HepG2 (cell line): ENCODE measurements around the gene ARHGEF40. TPM values are rescaled to one million over a fixed set of nuclear protein-coding genes. Genes with fewer than 3 reads are reported as not detected.

Source experiments
- AGO1 ChIP-seq: fragments of 200-400 bp; formaldehyde crosslinking; IDR thresholded peaks from 2 replicates; pipeline ENCODE4 v1.6.1; 2017; ENCODE audit warnings: mild to moderate bottlenecking, low read depth, low read length, moderate library complexity; ENCODE audit not compliant: poor library complexity, severe bottlenecking
- ATRX ChIP-seq: sonication (generic); formaldehyde crosslinking; IDR thresholded peaks from 2 replicates; pipeline ENCODE4 v1.4.0; 2020; ENCODE audit warnings: missing genetic modification reagents, borderline replicate concordance
- CC2D1A ChIP-seq: sonication (generic); formaldehyde crosslinking; IDR thresholded peaks from 2 replicates; pipeline ENCODE4 v1.8.1; 2023; ENCODE audit warnings: mild to moderate bottlenecking, missing genetic modification reagents
- CHD4 ChIP-seq: fragments of 200-600 bp; sonication (generic); IDR thresholded peaks from 2 replicates; pipeline ENCODE4 v1.7.0; 2017; ENCODE audit warnings: mild to moderate bottlenecking, low read length, borderline replicate concordance
- FOXJ3 ChIP-seq: sonication (generic); formaldehyde crosslinking; IDR thresholded peaks from 2 replicates; pipeline ENCODE4 v1.4.0; 2020; ENCODE audit warnings: missing genetic modification reagents, mild to moderate bottlenecking, borderline replicate concordance
- HNRNPLL ChIP-seq: fragments of 200-400 bp; formaldehyde crosslinking; IDR thresholded peaks from 2 replicates; pipeline ENCODE4 v1.6.1; 2017; ENCODE audit warnings: mild to moderate bottlenecking, low read depth, low read length; ENCODE audit not compliant: poor library complexity, severe bottlenecking
- KDM2A ChIP-seq: sonication (generic); formaldehyde crosslinking; IDR thresholded peaks from 2 replicates; pipeline ENCODE4 v1.4.0; 2020; ENCODE audit warnings: low read depth, missing genetic modification reagents, borderline replicate concordance
- KDM5B ChIP-seq: sonication (generic); formaldehyde crosslinking; IDR thresholded peaks from 2 replicates; pipeline ENCODE4 v1.4.0; 2020; ENCODE audit warnings: missing genetic modification reagents, mild to moderate bottlenecking, borderline replicate concordance
- MXI1 ChIP-seq: IDR thresholded peaks from 3 replicates; pipeline ENCODE4 v1.6.1; 2012; ENCODE audit warnings: low read depth, low read length, inconsistent platforms, borderline replicate concordance
- NFRKB ChIP-seq: fragments of 450-650 bp; IDR thresholded peaks from 2 replicates; pipeline ENCODE4 v1.6.1; 2017
- NR1H2 ChIP-seq: sonication (generic); formaldehyde crosslinking; IDR thresholded peaks from 2 replicates; pipeline ENCODE4 v1.8.1; 2022; ENCODE audit warnings: low read depth, missing genetic modification reagents, borderline replicate concordance
- NR3C1 ChIP-seq: sonication (generic); formaldehyde crosslinking; IDR thresholded peaks from 2 replicates; pipeline ENCODE4 v1.4.0; 2020; ENCODE audit warnings: missing genetic modification reagents
- NRL ChIP-seq: sonication (generic); formaldehyde crosslinking; IDR thresholded peaks from 2 replicates; pipeline ENCODE4 v1.5.0; 2020; ENCODE audit warnings: missing genetic modification reagents, mild to moderate bottlenecking, moderate library complexity, borderline replicate concordance
- PCBP2 ChIP-seq: fragments of 200-400 bp; formaldehyde crosslinking; optimal IDR thresholded peaks from 2 replicates; pipeline ENCODE3; 2018; ENCODE audit warnings: low read length, low read depth; ENCODE audit not compliant: poor library complexity, severe bottlenecking
- POLR2G ChIP-seq: fragments of 200-400 bp; formaldehyde crosslinking; IDR thresholded peaks from 2 replicates; pipeline ENCODE4 v1.6.1; 2018; ENCODE audit warnings: mild to moderate bottlenecking, low read depth, low read length, moderate library complexity
- RBAK ChIP-seq: sonication (generic); formaldehyde crosslinking; IDR thresholded peaks from 2 replicates; pipeline ENCODE4 v1.5.1; 2020; ENCODE audit warnings: mild to moderate bottlenecking, missing genetic modification reagents
- SKI ChIP-seq: fragments of 450-650 bp; IDR thresholded peaks from one replicate; pipeline ENCODE4 v1.6.1; 2018; ENCODE audit warnings: mild to moderate bottlenecking; ENCODE audit not compliant: partially characterized antibody
- SYNCRIP ChIP-seq: fragments of 200-400 bp; formaldehyde crosslinking; IDR thresholded peaks from 2 replicates; pipeline ENCODE4 v1.6.1; 2018; ENCODE audit warnings: mild to moderate bottlenecking, low read depth, low read length; ENCODE audit not compliant: insufficient read depth
- ZNF34 ChIP-seq: sonication (generic); formaldehyde crosslinking; IDR thresholded peaks from 2 replicates; pipeline ENCODE4 v1.4.0; 2020; ENCODE audit warnings: mild to moderate bottlenecking, missing genetic modification reagents, borderline replicate concordance
- ZNF446 ChIP-seq: sonication (generic); formaldehyde crosslinking; IDR thresholded peaks from 2 replicates; pipeline ENCODE4 v1.5.0; 2020; ENCODE audit warnings: mild to moderate bottlenecking, missing genetic modification reagents
- ZNF460 ChIP-seq: sonication (generic); formaldehyde crosslinking; IDR thresholded peaks from 2 replicates; pipeline ENCODE4 v1.5.1; 2020; ENCODE audit warnings: missing genetic modification reagents, mild to moderate bottlenecking, borderline replicate concordance
- ZNF549 ChIP-seq: sonication (generic); formaldehyde crosslinking; IDR thresholded peaks from 2 replicates; pipeline ENCODE4 v1.5.0; 2020; ENCODE audit warnings: missing genetic modification reagents
- ZNF773 ChIP-seq: sonication (generic); formaldehyde crosslinking; IDR thresholded peaks from 2 replicates; pipeline ENCODE4 v1.4.0; 2020; ENCODE audit warnings: missing genetic modification reagents, borderline replicate concordance
- polyA plus RNA-seq, 8 experiments: library from polyadenylated mRNA; depleted of rRNA in 3 of 8; stranded (reverse) in 7 of 8; unstranded in 1 of 8; fragments of >200 nt; fragmentation: Illumina TruSeq in 4 of 8; extraction: Trizol in 4 of 8; gene quantifications; 2 replicates each; pipeline versions ENCODE4 v1.2.1 to v1.2.3, GENCODE V29; 2011 to 2016; ENCODE audit warnings: low read depth in 4 of 8, missing spikeins in 1 of 8, mixed read lengths in 1 of 8; ENCODE audit not compliant: insufficient read depth in 1 of 8
- total RNA-seq, 5 experiments: library from RNA; depleted of rRNA; stranded (reverse); fragments of >200 nt; fragmentation: Illumina TruSeq; extraction: Trizol; gene quantifications; 2 replicates each; pipeline ENCODE4 v1.2.3, GENCODE V29; 2016; ENCODE audit warnings: low read depth in 1 of 5
- TF ChIP-seq, protein P1 (sequence below): sonication (generic); formaldehyde crosslinking; IDR thresholded peaks from 2 replicates; pipeline ENCODE4 v1.4.0; 2020; ENCODE audit warnings: mild to moderate bottlenecking, missing genetic modification reagents
- TF ChIP-seq, protein P2 (sequence below): sonication (generic); formaldehyde crosslinking; IDR thresholded peaks from 2 replicates; pipeline ENCODE4 v1.4.0; 2020; ENCODE audit warnings: missing genetic modification reagents, borderline replicate concordance
- TF ChIP-seq, protein P3 (sequence below): sonication (generic); formaldehyde crosslinking; IDR thresholded peaks from 2 replicates; pipeline ENCODE4 v1.9.0; 2021; ENCODE audit warnings: missing genetic modification reagents, mild to moderate bottlenecking, borderline replicate concordance

ARHGEF40 gene
- total and polyA plus RNA-seq, 2 of the 13 experiments (the other 11 are each of a cell fraction or from before 2014, with no cell fraction given), result 28.1 to 78.1 TPM

DNA sequence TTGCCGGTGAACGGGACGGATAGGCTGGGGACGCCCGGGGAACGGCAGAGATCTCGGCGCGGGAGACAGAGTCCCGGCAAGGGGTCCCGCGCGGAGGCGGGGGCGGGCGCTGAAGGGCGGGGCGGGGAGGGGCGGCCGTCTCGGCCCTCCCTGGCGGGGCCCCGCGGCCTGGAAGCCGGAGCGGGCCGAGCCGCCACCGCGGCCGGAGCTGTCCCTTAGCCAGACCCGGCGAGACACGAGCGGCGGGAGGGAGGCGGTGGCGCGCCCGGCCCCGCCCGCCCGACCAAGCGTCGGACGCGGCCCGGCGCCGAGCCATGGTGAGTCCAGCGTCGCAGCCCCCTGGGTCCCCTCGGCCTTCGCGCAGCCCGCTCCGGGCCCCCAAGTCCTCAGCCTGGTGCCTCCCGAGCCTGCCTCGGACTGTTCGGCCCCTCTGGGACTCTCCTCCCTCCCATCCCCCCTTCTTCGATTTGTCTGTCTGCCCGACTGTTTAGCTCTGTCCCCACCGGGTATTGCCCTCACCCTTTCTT is at the start of gene ARHGEF40 (continued):
- TF ChIP-seq, protein P1, sequence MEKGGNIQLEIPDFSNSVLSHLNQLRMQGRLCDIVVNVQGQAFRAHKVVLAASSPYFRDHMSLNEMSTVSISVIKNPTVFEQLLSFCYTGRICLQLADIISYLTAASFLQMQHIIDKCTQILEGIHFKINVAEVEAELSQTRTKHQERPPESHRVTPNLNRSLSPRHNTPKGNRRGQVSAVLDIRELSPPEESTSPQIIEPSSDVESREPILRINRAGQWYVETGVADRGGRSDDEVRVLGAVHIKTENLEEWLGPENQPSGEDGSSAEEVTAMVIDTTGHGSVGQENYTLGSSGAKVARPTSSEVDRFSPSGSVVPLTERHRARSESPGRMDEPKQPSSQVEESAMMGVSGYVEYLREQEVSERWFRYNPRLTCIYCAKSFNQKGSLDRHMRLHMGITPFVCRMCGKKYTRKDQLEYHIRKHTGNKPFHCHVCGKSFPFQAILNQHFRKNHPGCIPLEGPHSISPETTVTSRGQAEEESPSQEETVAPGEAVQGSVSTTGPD (CRISPR knock-in tag), result no peak
- no peak for TF ChIP-seq FOXJ3 (CRISPR knock-in tag)
- TF ChIP-seq ZNF460 (CRISPR knock-in tag), result no peak
- 0 out of 2 replicates have a peak, but pooled peaks have one; percentile 15 for TF ChIP-seq CC2D1A (CRISPR knock-in tag)
- TF ChIP-seq POLR2G, result 0 out of 2 replicates have a peak, but pooled peaks have one; percentile 0
- no peak for TF ChIP-seq NFRKB
- TF ChIP-seq NRL (CRISPR knock-in tag), result no peak
- TF ChIP-seq AGO1, result no peak
- peak; percentile 31; the same call in 1 of the 2 replicates for TF ChIP-seq KDM2A (CRISPR knock-in tag)
- TF ChIP-seq RBAK (CRISPR knock-in tag), result no peak
- no peak for TF ChIP-seq ZNF34
- TF ChIP-seq ZNF549 (CRISPR knock-in tag), result no peak
- TF ChIP-seq MXI1, result no peak
- TF ChIP-seq PCBP2, result no peak
- TF ChIP-seq SKI, result peak; percentile 39
- TF ChIP-seq, protein P2, sequence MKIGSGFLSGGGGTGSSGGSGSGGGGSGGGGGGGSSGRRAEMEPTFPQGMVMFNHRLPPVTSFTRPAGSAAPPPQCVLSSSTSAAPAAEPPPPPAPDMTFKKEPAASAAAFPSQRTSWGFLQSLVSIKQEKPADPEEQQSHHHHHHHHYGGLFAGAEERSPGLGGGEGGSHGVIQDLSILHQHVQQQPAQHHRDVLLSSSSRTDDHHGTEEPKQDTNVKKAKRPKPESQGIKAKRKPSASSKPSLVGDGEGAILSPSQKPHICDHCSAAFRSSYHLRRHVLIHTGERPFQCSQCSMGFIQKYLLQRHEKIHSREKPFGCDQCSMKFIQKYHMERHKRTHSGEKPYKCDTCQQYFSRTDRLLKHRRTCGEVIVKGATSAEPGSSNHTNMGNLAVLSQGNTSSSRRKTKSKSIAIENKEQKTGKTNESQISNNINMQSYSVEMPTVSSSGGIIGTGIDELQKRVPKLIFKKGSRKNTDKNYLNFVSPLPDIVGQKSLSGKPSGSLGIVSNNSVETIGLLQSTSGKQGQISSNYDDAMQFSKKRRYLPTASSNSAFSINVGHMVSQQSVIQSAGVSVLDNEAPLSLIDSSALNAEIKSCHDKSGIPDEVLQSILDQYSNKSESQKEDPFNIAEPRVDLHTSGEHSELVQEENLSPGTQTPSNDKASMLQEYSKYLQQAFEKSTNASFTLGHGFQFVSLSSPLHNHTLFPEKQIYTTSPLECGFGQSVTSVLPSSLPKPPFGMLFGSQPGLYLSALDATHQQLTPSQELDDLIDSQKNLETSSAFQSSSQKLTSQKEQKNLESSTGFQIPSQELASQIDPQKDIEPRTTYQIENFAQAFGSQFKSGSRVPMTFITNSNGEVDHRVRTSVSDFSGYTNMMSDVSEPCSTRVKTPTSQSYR, result no peak
- no peak for TF ChIP-seq ZNF773 (CRISPR knock-in tag)
- TF ChIP-seq ATRX (CRISPR knock-in tag), result no peak
- no peak for TF ChIP-seq CHD4
- TF ChIP-seq, protein P3, sequence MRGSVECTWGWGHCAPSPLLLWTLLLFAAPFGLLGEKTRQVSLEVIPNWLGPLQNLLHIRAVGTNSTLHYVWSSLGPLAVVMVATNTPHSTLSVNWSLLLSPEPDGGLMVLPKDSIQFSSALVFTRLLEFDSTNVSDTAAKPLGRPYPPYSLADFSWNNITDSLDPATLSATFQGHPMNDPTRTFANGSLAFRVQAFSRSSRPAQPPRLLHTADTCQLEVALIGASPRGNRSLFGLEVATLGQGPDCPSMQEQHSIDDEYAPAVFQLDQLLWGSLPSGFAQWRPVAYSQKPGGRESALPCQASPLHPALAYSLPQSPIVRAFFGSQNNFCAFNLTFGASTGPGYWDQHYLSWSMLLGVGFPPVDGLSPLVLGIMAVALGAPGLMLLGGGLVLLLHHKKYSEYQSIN, result no peak
- TF ChIP-seq NR1H2, result no peak
- no peak for TF ChIP-seq HNRNPLL
- TF ChIP-seq KDM5B (CRISPR knock-in tag), result 0 out of 2 replicates have a peak, but pooled peaks have one; percentile 7
- no peak for TF ChIP-seq SYNCRIP
- TF ChIP-seq ZNF446 (CRISPR knock-in tag), result no peak
- TF ChIP-seq NR3C1, result no peak
